Stimulated activated CD8-positive, alpha-beta memory T cell treated with anti-CD3 and anti-CD28 coated beads, Interleukin-12 subunit alpha, Interleukin-12 subunit beta, amount 100 ng/mL, for 4 hours (primary cell): ENCODE measurements around the gene HNRNPH1.

ENCODE experiments used
- DNase-seq: peaks from one replicate; pipeline ENCODE4 v3.0.0-alpha.2; 2020; ENCODE audit warnings: low read depth

The HNRNPH1 gene

GRCh38 chr5:179603308-179603707, 20.2 kb downstream of the HNRNPH1 start:
- no peak for DNase-seq

GRCh38 chr5:179601871-179602625, 21.4 kb downstream of the HNRNPH1 start:
- no peak for DNase-seq

GRCh38 chr5:179599973-179600372, 23.5 kb downstream of the HNRNPH1 start:
- no peak for DNase-seq

- no peak for DNase-seq
Observed at GRCh38 chr5:179599566-179599965, 23.9 kb downstream of the HNRNPH1 start.

GRCh38 chr5:179599100-179599499, 24.4 kb downstream of the HNRNPH1 start:
- DNase-seq, result no peak

GRCh38 chr5:179596421-179596820, 27.1 kb downstream of the HNRNPH1 start:
- DNase-seq, result no peak

GRCh38 chr5:179595916-179596315, 27.6 kb downstream of the HNRNPH1 start:
- DNase-seq, result no peak

GRCh38 chr5:179588166-179588565, 35.3 kb downstream of the HNRNPH1 start:
- DNase-seq, result no peak

GRCh38 chr5:179585941-179586401, 37.5 kb downstream of the HNRNPH1 start:
- no peak for DNase-seq

GRCh38 chr5:179577286-179577960, 46.0 kb downstream of the HNRNPH1 start:
- no peak for DNase-seq

GRCh38 chr5:179572386-179572785, 51.1 kb downstream of the HNRNPH1 start:
- DNase-seq, result no peak

GRCh38 chr5:179568721-179569120, 54.8 kb downstream of the HNRNPH1 start:
- DNase-seq, result no peak

- DNase-seq, result no peak
Observed at GRCh38 chr5:179564526-179564925, 58.9 kb downstream of the HNRNPH1 start.
